IMR-90 (cell line): ENCODE data around the gene SPATA46. TPM values are rescaled to one million over a fixed set of nuclear protein-coding genes. Genes with fewer than 3 reads are reported as not detected.

ENCODE experiments used
- ATAC-seq: fragments of 200-7000 bp; cut with Tn5 transposase; 2 replicates; pipeline ENCODE4 v1.9.1; 2020; ENCODE audit warnings: low read depth, mild to moderate bottlenecking, moderate library complexity
- BruUV-seq: library from RNA; stranded (reverse); fragments of 400-500 nt; replicated peaks from 2 replicates; lab custom pipeline; 2021; lab: Mats Ljungman, UMichigan
- CTCF ChIA-PET: fragments of 300-600 bp; formaldehyde crosslinking; extraction: SDS; loops from one replicate; lab custom pipeline; 2021; ENCODE audit warnings: antibody characterized with exemption; lab: Yijun Ruan, JAX
- POLR2A ChIA-PET: fragments of 300-600 bp; sonication (Branson Sonifier 250); formaldehyde crosslinking; loops from one replicate; lab custom pipeline; 2022; ENCODE audit warnings: antibody characterized with exemption; ENCODE audit not compliant: unreplicated experiment; lab: Charles Lee
- DNase-seq: peaks from one replicate; pipeline ENCODE4 v3.0.0; 2013
- H2AFZ ChIP-seq: replicated peaks from 2 replicates; pipeline ENCODE3; 2013; ENCODE audit warnings: low read length, mild to moderate bottlenecking; ENCODE audit not compliant: poor library complexity
- H2AK5ac ChIP-seq: 2 replicates; pipeline ENCODE4 v1.6.1; 2013; ENCODE audit warnings: low read depth, low read length, inconsistent platforms
- H2AK9ac ChIP-seq: replicated peaks from 2 replicates; pipeline ENCODE3; 2013; ENCODE audit warnings: mild to moderate bottlenecking, low read depth, low read length, moderate library complexity; ENCODE audit not compliant: poor library complexity
- H2BK120ac ChIP-seq: 2 replicates; pipeline ENCODE4 v1.6.1; 2013; ENCODE audit warnings: low read depth, low read length, inconsistent platforms
- H2BK15ac ChIP-seq: 3 replicates; pipeline ENCODE4 v1.6.1; 2013; ENCODE audit warnings: low read depth, low read length, inconsistent platforms
- H2BK20ac ChIP-seq: 2 replicates; pipeline ENCODE4 v1.6.1; 2013; ENCODE audit warnings: low read depth, mild to moderate bottlenecking, inconsistent platforms, low read length, moderate library complexity
- H2BK5ac ChIP-seq: 2 replicates; pipeline ENCODE4 v1.6.1; 2013; ENCODE audit warnings: mild to moderate bottlenecking, low read depth, low read length, inconsistent platforms; ENCODE audit not compliant: poor library complexity, severe bottlenecking
- H3K14ac ChIP-seq: replicated peaks from 2 replicates; pipeline ENCODE4 v1.6.1; 2013; ENCODE audit warnings: low read depth, low read length, inconsistent platforms
- H3K18ac ChIP-seq: 2 replicates; pipeline ENCODE4 v1.6.1; 2013; ENCODE audit warnings: low read depth, low read length, control low read depth
- H3K23ac ChIP-seq: 2 replicates; pipeline ENCODE4 v1.6.1; 2013; ENCODE audit warnings: low read depth, low read length, inconsistent platforms
- H3K27ac ChIP-seq: 2 replicates; pipeline ENCODE4 v1.5.1; 2013; ENCODE audit warnings: mild to moderate bottlenecking, control low read depth, low read length; ENCODE audit not compliant: insufficient read depth
- H3K27me3 ChIP-seq: 2 replicates; pipeline ENCODE4 v1.6.1; 2013; ENCODE audit warnings: low read length; ENCODE audit not compliant: control insufficient read depth, insufficient read depth
- H3K36me3 ChIP-seq: 2 replicates; pipeline ENCODE4 v1.6.1; 2013; ENCODE audit warnings: low read length, mixed read lengths; ENCODE audit not compliant: control insufficient read depth, insufficient read depth
- H3K4ac ChIP-seq: 2 replicates; pipeline ENCODE4 v1.6.1; 2013; ENCODE audit warnings: low read depth, low read length, inconsistent platforms
- H3K4me1 ChIP-seq: 2 replicates; pipeline ENCODE4 v1.6.1; 2013; ENCODE audit warnings: low read length, mixed read lengths; ENCODE audit not compliant: control insufficient read depth, insufficient read depth
- H3K4me2 ChIP-seq: 2 replicates; pipeline ENCODE4 v1.6.1; 2013; ENCODE audit warnings: low read depth, mild to moderate bottlenecking, control low read depth, low read length, moderate library complexity
- H3K4me3 ChIP-seq: 2 replicates; pipeline ENCODE4 v1.5.1; 2013; ENCODE audit warnings: low read depth, mild to moderate bottlenecking, control low read depth, low read length, moderate library complexity; ENCODE audit not compliant: insufficient read depth
- H3K56ac ChIP-seq: 2 replicates; pipeline ENCODE4 v1.6.1; 2013; ENCODE audit warnings: low read length, inconsistent platforms; ENCODE audit not compliant: insufficient read depth; ENCODE audit errors: extremely low read depth
- H3K79me1 ChIP-seq, 2 experiments: 2 replicates each; pipeline ENCODE4 v1.6.1; 2013; ENCODE audit warnings: low read length in 2 of 2, inconsistent platforms in 1 of 2, low read depth in 1 of 2
- H3K9ac ChIP-seq: 2 replicates; pipeline ENCODE4 v1.6.1; 2013; ENCODE audit warnings: low read depth, low read length, control low read depth
- H3K9me1 ChIP-seq: 2 replicates; pipeline ENCODE4 v1.6.1; 2013; ENCODE audit warnings: low read length, inconsistent platforms; ENCODE audit not compliant: insufficient read depth
- H3K9me3 ChIP-seq: 2 replicates; pipeline ENCODE4 v1.6.1; 2013; ENCODE audit warnings: low read length; ENCODE audit not compliant: control insufficient read depth, insufficient read depth
- H4K20me1 ChIP-seq: 2 replicates; pipeline ENCODE4 v1.6.1; 2013; ENCODE audit warnings: low read length, inconsistent platforms; ENCODE audit not compliant: insufficient read depth
- H4K5ac ChIP-seq: 2 replicates; pipeline ENCODE4 v1.6.1; 2013; ENCODE audit warnings: mild to moderate bottlenecking, low read depth, low read length, control low read depth
- H4K8ac ChIP-seq, 2 experiments: 2 replicates each; pipeline ENCODE4 v1.6.1; 2013; ENCODE audit warnings: low read depth in 2 of 2, low read length in 2 of 2, control low read depth in 1 of 2, inconsistent platforms in 1 of 2
- H4K91ac ChIP-seq: 2 replicates; pipeline ENCODE4 v1.6.1; 2013; ENCODE audit warnings: low read depth, low read length, inconsistent platforms; ENCODE audit not compliant: insufficient read depth
- BHLHE40 ChIP-seq: fragments of 150-350 bp; IDR thresholded peaks from 2 replicates; pipeline ENCODE4 v1.6.1; 2016; ENCODE audit warnings: mild to moderate bottlenecking, low read depth, low read length
- CEBPB ChIP-seq: IDR thresholded peaks from 2 replicates; pipeline ENCODE4 v1.6.1; 2012; ENCODE audit warnings: low read depth, low read length, improper control_type of control experiment
- CHD1 ChIP-seq: IDR thresholded peaks from 2 replicates; pipeline ENCODE4 v1.6.1; 2012; ENCODE audit warnings: low read depth, low read length, improper control_type of control experiment
- FOS ChIP-seq: fragments of 150-350 bp; IDR thresholded peaks from 2 replicates; pipeline ENCODE4 v1.6.1; 2016; ENCODE audit warnings: low read depth, low read length
- MAFK ChIP-seq: IDR thresholded peaks from 2 replicates; pipeline ENCODE4 v1.6.1; 2012; ENCODE audit warnings: low read depth, low read length, improper control_type of control experiment
- MAZ ChIP-seq: IDR thresholded peaks from 2 replicates; pipeline ENCODE4 v1.6.1; 2012; ENCODE audit warnings: low read depth, mild to moderate bottlenecking, low read length, improper control_type of control experiment, moderate library complexity, borderline replicate concordance
- MXI1 ChIP-seq: IDR thresholded peaks from 2 replicates; pipeline ENCODE4 v1.6.1; 2012; ENCODE audit warnings: low read depth, mild to moderate bottlenecking, low read length, moderate library complexity, borderline replicate concordance
- NFE2L2 ChIP-seq: fragments of 150-350 bp; IDR thresholded peaks from 2 replicates; pipeline ENCODE4 v1.6.1; 2016; ENCODE audit warnings: low read depth, mild to moderate bottlenecking, low read length
- POLR2A ChIP-seq: IDR thresholded peaks from 2 replicates; pipeline ENCODE4 v1.6.1; 2012; ENCODE audit warnings: mild to moderate bottlenecking, low read depth, low read length
- RAD21 ChIP-seq: IDR thresholded peaks from 2 replicates; pipeline ENCODE4 v1.6.1; 2012; ENCODE audit warnings: low read length, improper control_type of control experiment
- RCOR1 ChIP-seq: IDR thresholded peaks from 2 replicates; pipeline ENCODE4 v1.6.1; 2012; ENCODE audit warnings: mild to moderate bottlenecking, low read length, improper control_type of control experiment; ENCODE audit not compliant: insufficient replicate concordance
- RFX5 ChIP-seq: IDR thresholded peaks from 2 replicates; pipeline ENCODE4 v1.8.0; 2012; ENCODE audit warnings: low read depth, mild to moderate bottlenecking, low read length, moderate library complexity
- SMC3 ChIP-seq: fragments of 150-350 bp; IDR thresholded peaks from 2 replicates; pipeline ENCODE4 v1.6.1; 2016; ENCODE audit warnings: low read depth, mild to moderate bottlenecking, antibody characterized with exemption, low read length, moderate library complexity
- WGBS, 2 experiments: methylation state at CpG; one replicate each; pipeline versions ENCODE4 v1.1.5 to v1.1.7; 2013; ENCODE audit warnings: missing lambda C conversion rate in 2 of 2; ENCODE audit not compliant: insufficient read length in 1 of 2; ENCODE audit errors: extremely low coverage in 2 of 2; 5-methylcytosine and 5-hydroxymethylcytosine counted together
- dilution Hi-C: fragments of 300-500 bp; cut with HindIII; formaldehyde crosslinking; loops from one replicate; pipeline ENCODE4 v1.14.3; 2018; ENCODE audit warnings: low sequenced_read_pairs; ENCODE audit not compliant: unreplicated experiment
- in situ Hi-C: fragments of 300-500 bp; cut with MboI; formaldehyde crosslinking; loops from 3 replicates; pipeline ENCODE4 v1.14.3; 2019; ENCODE audit warnings: low sequenced_read_pairs, inconsistent platforms, mixed read lengths
- intact Hi-C: fragments of 100-400 bp; cut with micrococcal nuclease; formaldehyde crosslinking; loops from 2 replicates; pipeline ENCODE4 v1.10.0; 2022
- polyA plus RNA-seq, 3 experiments: library from polyadenylated mRNA; depleted of rRNA; stranded (reverse); fragments of >200 nt; gene quantifications; 2 replicates each; pipeline ENCODE4 v1.2.3, GENCODE V29; 2012; ENCODE audit warnings: low replicate concordance in 1 of 3
- total RNA-seq: library from RNA; depleted of rRNA; stranded (reverse); fragments of >200 nt; gene quantifications from 2 replicates; pipeline ENCODE4 v1.2.3, GENCODE V29; 2012
- TF ChIP-seq, protein P1 (sequence below): conservative IDR thresholded peaks from 2 replicates; pipeline ENCODE4 v1.5.1; 2012; ENCODE audit warnings: mild to moderate bottlenecking, low read depth, low read length, improper control_type of control experiment
- TF ChIP-seq, protein P2 (sequence below): fragments of 150-350 bp; IDR thresholded peaks from 2 replicates; pipeline ENCODE4 v1.6.1; 2017; ENCODE audit warnings: mild to moderate bottlenecking, antibody characterized with exemption, low read length, low read depth
- TF ChIP-seq, protein P3 (sequence below): fragments of 150-350 bp; IDR thresholded peaks from 2 replicates; pipeline ENCODE4 v1.6.1; 2016; ENCODE audit warnings: low read depth, mild to moderate bottlenecking, low read length, moderate library complexity, borderline replicate concordance

SPATA46 gene
- total and polyA plus RNA-seq, 2 of the 4 experiments (the other 2 are of a cell fraction) = not detected

DNA sequence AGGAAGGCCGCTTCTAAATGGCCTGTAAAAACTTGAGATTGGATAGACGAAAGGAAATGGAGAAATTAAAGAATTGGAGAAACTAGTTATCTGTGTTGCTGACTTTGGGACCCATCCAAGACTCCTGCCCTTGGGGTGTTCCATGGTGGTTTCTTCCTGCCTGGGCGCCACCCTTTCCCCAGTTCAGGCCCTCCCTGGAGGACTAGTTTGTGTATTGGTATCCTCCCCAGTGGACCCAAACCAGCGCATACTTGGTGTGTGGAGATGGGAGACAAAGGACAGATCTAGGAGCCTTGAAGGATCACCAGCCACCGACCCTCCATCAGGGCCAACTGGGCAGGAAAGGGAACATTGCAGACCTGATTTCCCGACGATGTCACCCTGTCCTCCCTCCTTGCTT is 7.1 kb downstream of the SPATA46 start:
- intact Hi-C loops = no loop called here
- no peaks in the 10 kb centered on the region for H3K79me1 ChIP-seq
- no peak overlapping the region for H2BK5ac ChIP-seq
- dilution Hi-C loops = no loop called here
- in situ Hi-C loops = no loop called here
- no peaks in the 10 kb centered on the region for H3K9me1 ChIP-seq
- H3K4me2 ChIP-seq = no peak overlapping the region
- no peak overlapping the region for H3K56ac ChIP-seq
- peaks cover 21% of the 10 kb centered on the region for H3K27me3 ChIP-seq
- H2BK20ac ChIP-seq = no peak overlapping the region
- H3K4ac ChIP-seq = no peak overlapping the region
- no peaks in the 10 kb centered on the region for H4K20me1 ChIP-seq
- no peak overlapping the region for H2AK5ac ChIP-seq
- POLR2A ChIA-PET = no interaction called here
- ATAC-seq = no peak
- no peak overlapping the region for H4K5ac ChIP-seq
- DNase-seq = no peak
- H3K18ac ChIP-seq = no peak overlapping the region
- BruUV-seq = no TSS peak
- no peak overlapping the region for H3K14ac ChIP-seq
- H2AFZ ChIP-seq = no peak overlapping the region
- H2BK120ac ChIP-seq = no peak overlapping the region
- CTCF ChIA-PET = interaction anchor here (0.6 kb wide), 1 partner anchor 12 kb away, joined by 3 read pairs; no protein-coding TSS in a partner anchor
- no peak for TF ChIP-seq NFE2L2
- TF ChIP-seq, protein P1, sequence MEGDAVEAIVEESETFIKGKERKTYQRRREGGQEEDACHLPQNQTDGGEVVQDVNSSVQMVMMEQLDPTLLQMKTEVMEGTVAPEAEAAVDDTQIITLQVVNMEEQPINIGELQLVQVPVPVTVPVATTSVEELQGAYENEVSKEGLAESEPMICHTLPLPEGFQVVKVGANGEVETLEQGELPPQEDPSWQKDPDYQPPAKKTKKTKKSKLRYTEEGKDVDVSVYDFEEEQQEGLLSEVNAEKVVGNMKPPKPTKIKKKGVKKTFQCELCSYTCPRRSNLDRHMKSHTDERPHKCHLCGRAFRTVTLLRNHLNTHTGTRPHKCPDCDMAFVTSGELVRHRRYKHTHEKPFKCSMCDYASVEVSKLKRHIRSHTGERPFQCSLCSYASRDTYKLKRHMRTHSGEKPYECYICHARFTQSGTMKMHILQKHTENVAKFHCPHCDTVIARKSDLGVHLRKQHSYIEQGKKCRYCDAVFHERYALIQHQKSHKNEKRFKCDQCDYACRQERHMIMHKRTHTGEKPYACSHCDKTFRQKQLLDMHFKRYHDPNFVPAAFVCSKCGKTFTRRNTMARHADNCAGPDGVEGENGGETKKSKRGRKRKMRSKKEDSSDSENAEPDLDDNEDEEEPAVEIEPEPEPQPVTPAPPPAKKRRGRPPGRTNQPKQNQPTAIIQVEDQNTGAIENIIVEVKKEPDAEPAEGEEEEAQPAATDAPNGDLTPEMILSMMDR = no peak
- TF ChIP-seq MAZ = no peak
- TF ChIP-seq, protein P2, sequence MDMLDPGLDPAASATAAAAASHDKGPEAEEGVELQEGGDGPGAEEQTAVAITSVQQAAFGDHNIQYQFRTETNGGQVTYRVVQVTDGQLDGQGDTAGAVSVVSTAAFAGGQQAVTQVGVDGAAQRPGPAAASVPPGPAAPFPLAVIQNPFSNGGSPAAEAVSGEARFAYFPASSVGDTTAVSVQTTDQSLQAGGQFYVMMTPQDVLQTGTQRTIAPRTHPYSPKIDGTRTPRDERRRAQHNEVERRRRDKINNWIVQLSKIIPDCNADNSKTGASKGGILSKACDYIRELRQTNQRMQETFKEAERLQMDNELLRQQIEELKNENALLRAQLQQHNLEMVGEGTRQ = no peak
- TF ChIP-seq, protein P3, sequence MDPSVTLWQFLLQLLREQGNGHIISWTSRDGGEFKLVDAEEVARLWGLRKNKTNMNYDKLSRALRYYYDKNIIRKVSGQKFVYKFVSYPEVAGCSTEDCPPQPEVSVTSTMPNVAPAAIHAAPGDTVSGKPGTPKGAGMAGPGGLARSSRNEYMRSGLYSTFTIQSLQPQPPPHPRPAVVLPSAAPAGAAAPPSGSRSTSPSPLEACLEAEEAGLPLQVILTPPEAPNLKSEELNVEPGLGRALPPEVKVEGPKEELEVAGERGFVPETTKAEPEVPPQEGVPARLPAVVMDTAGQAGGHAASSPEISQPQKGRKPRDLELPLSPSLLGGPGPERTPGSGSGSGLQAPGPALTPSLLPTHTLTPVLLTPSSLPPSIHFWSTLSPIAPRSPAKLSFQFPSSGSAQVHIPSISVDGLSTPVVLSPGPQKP = no peak
- no peak for TF ChIP-seq RAD21
- no peak for TF ChIP-seq MAFK
- no peak for TF ChIP-seq MXI1
- TF ChIP-seq RFX5 = no peak
- no peak for TF ChIP-seq CEBPB
- TF ChIP-seq POLR2A = no peak
- no peak for TF ChIP-seq CHD1
- no peak for TF ChIP-seq FOS
- TF ChIP-seq BHLHE40 = no peak
- TF ChIP-seq RCOR1 = no peak
- no peak for TF ChIP-seq SMC3
- no peak overlapping the region for H3K4me3 ChIP-seq
- WGBS, 2 experiments = 20% methylated on average over 1 of the region's 7 CpGs; no CpG with 5 or more reads in 1 of the 2 experiments
- H2AK9ac ChIP-seq = no peak overlapping the region
- H4K8ac ChIP-seq = no peak overlapping the region
- H2BK15ac ChIP-seq = no peak overlapping the region
- H3K9me3 ChIP-seq = no peaks in the 10 kb centered on the region
- H3K9ac ChIP-seq = no peak overlapping the region
- no peak overlapping the region for H4K91ac ChIP-seq
- H3K36me3 ChIP-seq = no peaks in the 10 kb centered on the region
- no peaks in the 10 kb centered on the region for H3K4me1 ChIP-seq
- H3K27ac ChIP-seq = no peak overlapping the region
- H3K23ac ChIP-seq = no peak overlapping the region
